ENCODE measurements around the gene RBFOX2.
"Not testable (repeated sequence)": the region's sequence is repeated elsewhere in the genome, so short reads cannot be mapped to it uniquely, and the experiment has no call there.

RBFOX2 gene

DNA sequence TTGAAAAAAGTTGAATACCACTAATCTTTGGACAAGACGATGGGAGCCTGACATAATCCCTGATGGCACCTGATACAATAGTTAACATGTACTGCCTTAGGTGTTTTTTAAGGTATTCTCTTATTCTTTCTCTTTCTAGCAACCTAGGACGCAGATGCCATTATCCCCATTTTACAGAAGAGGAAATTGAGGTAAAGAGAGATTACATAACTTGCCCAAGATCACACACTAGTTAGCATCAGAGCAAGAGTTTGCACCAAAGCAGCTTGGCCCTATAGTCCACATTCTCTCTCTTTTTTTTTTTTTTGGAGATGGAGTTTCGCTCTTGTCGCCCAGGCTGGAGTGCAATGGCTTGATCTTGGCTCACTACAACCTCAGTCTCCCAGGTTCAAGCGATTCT is 35.7 kb upstream of the RBFOX2 start:
- no peak for DNase-seq (ENCODE audit: low read depth)
- TF ChIP-seq, protein P1, sequence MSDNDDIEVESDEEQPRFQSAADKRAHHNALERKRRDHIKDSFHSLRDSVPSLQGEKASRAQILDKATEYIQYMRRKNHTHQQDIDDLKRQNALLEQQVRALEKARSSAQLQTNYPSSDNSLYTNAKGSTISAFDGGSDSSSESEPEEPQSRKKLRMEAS (IDR thresholded peaks at IDR 0.05; ENCODE audit: low read depth, low read length), result no peak
- TF ChIP-seq, protein P2, sequence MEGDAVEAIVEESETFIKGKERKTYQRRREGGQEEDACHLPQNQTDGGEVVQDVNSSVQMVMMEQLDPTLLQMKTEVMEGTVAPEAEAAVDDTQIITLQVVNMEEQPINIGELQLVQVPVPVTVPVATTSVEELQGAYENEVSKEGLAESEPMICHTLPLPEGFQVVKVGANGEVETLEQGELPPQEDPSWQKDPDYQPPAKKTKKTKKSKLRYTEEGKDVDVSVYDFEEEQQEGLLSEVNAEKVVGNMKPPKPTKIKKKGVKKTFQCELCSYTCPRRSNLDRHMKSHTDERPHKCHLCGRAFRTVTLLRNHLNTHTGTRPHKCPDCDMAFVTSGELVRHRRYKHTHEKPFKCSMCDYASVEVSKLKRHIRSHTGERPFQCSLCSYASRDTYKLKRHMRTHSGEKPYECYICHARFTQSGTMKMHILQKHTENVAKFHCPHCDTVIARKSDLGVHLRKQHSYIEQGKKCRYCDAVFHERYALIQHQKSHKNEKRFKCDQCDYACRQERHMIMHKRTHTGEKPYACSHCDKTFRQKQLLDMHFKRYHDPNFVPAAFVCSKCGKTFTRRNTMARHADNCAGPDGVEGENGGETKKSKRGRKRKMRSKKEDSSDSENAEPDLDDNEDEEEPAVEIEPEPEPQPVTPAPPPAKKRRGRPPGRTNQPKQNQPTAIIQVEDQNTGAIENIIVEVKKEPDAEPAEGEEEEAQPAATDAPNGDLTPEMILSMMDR (IDR thresholded peaks at IDR 0.05; ENCODE audit: low read depth, low read length), result no peak

DNA sequence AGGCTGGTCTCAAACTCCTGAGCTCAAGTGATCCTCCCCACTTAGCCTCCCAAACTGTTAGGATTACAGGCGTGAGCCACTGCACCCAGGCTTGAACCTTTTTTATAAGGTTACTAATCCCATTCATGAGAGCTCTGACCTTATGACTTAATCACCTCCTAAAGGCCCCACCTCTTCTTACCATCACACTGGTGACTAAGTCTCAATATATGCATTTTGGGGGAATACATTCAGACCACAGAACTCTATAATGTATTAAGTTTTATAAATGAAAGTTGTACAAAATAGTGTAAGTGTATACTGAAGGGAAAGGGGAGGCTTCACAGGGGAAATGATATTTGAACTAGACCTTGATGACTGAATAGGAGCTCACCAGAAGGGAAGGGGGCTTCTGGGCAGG is 28.4 kb upstream of the RBFOX2 start:
- no peak overlapping the region for H3K4me3 ChIP-seq (ENCODE audit: low read depth, low read length)
- no peak for TF ChIP-seq MYC (IDR thresholded peaks at IDR 0.05; ENCODE audit: low read depth, low read length)
- no peak for DNase-seq (ENCODE audit: low read depth)

More for the DNA sequence above, 35.7 kb upstream of the RBFOX2 start:
- H3K4me3 ChIP-seq (ENCODE audit: low read depth, low read length), result no peak overlapping the region

DNA sequence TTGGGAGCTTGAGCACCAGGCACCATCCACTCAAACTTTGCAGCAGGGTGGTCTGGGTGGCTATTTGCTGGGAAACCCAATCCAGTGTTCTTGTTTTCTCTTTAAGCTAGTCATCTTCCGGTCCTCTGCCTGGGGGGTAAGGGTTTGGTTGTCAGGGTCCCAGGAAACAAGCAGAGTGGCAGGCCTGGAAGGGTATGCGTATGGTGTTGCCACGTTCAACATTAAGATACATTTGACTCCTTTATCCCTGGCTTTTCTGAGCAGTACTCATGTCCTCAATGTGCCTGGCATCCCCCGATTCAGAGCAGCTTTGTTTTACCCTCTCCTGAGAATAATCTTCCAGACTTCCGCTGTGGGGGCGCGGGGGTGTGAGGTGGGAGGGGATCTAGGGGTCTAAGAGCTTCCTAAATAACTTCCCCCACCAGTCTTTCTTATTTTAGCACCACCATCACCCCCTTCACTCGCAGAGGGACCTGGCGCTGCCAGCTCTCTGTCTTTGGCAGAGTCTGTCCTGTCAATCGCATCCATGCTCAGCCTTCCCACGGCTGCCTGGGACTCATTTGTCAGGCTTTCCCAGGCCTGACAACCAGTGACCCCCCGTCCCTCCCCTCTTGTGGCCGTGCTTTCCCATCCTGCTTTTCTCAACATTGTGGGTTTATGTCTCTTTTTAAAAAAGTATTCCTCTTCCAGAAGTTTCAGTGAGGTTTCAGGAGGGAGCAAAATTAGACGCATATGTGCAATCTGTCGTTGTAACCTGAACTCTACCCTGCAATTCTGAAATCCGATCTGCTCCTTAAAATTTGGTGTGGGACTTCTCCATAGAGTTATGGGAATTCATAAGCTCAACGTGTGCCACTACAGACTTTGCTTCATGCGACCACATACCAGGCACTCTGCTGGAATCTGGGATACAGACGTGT is 27.0 kb upstream of the RBFOX2 start:
- no peak for DNase-seq (ENCODE audit: low read depth)
- H3K4me3 ChIP-seq (ENCODE audit: low read depth, low read length), result no peak overlapping the region
- no peak for TF ChIP-seq POLR2A (IDR thresholded peaks at IDR 0.05; ENCODE audit: extremely low read depth, insufficient read length)
- TF ChIP-seq, protein P1 (IDR thresholded peaks at IDR 0.05; ENCODE audit: low read depth, low read length), result no peak
- TF ChIP-seq, protein P2 (IDR thresholded peaks at IDR 0.05; ENCODE audit: low read depth, low read length), result no peak
- no peak for TF ChIP-seq MYC (IDR thresholded peaks at IDR 0.05; ENCODE audit: low read depth, low read length)

DNA sequence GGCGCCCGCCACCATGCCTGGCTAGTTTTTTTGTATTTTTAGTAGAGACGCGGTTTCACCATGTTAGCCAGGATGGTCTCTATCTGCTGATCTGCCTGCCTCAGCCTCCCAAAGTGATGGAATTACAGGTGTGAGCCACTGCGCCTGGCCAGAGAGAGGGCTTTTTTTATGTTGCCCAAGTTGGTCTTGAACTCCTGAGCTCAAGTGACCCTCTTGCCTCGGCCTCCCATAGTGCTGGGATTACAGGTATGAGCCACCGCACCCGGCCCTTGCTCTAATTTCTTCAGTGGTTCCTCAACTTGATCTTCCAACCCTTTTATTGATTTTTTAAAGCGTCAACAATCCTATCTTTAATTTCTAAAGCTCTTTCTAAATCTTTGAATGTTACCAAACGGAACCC is 25.8 kb upstream of the RBFOX2 start:
- not testable (repeated sequence) for DNase-seq (ENCODE audit: low read depth)

DNA sequence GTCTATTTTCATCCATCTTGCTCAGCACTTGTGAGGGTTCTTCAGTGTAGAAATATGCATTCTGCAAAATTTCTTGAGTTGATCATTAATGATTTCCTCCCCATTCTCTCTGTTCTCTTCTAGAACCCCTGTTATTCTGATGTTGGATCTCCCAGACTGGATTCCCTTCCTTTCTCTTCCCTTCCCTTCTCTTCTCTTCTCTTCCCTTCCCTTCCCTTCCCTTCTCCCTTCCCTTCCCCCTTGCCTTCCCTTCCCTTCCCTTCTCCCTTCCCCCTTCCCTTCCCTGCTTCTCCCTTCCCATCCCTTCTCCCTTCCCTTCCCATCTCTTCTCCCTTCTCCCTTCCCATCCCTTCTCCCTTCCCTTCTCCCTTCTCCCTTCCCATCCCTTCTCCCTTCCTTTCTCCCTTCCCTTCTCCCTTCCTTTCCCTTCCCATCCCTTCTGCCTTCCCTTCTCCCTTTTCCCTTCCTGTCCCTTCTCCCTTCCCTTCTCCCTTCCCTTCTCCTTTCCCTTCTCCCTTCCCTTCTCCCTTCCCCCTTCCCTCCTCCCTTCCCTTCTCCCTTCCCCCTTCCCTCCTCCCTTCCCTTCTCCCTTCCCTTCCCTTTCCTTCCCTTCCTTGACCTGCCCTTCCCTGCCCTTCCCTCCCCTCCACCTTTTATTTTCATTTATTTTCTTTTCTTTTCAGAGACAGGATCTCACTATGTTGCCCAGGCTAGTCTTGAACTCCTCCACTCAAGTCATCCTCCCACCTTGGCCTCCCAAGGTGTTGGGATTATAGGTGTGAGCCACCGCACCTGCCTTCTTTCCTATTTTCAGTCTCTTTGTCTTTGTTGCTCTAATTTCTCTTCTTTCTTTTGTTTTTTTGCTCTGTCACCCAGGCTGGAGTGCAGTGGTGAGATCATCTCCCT is 24.9 kb upstream of the RBFOX2 start:
- no peak overlapping the region for H3K4me3 ChIP-seq (ENCODE audit: low read depth, low read length)
- no peak for TF ChIP-seq POLR2A (IDR thresholded peaks at IDR 0.05; ENCODE audit: extremely low read depth, insufficient read length)
- TF ChIP-seq MYC (IDR thresholded peaks at IDR 0.05; ENCODE audit: low read depth, low read length), result no peak
- TF ChIP-seq, protein P1 (IDR thresholded peaks at IDR 0.05; ENCODE audit: low read depth, low read length), result no peak
- TF ChIP-seq, protein P2 (IDR thresholded peaks at IDR 0.05; ENCODE audit: low read depth, low read length), result no peak
- no peak for DNase-seq (ENCODE audit: low read depth)

More for the DNA sequence above, 25.8 kb upstream of the RBFOX2 start:
- not testable (repeated sequence) for H3K4me3 ChIP-seq (ENCODE audit: low read depth, low read length)

DNA sequence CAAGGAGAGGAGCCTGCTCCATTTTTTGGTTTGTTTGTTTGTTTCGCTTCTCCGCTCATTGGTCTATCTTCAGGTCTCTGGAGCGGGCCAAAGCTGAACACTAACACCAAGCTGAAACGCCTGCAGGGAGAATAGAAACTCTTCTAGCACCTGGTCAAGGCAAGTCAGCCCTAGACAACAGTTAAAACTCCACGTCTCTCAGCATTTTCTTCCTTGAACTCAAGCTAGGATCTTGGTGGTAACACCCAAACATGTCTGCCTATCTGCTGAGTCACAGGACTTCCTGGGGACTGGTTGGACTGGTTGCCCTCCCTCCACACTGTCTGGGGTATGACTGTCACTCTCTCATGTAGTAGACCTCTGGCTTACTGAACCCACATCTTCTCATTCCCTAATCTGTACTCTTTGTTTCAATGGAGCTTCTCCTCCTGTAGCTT is 23.9 kb upstream of the RBFOX2 start:
- no peak overlapping the region for H3K4me3 ChIP-seq (ENCODE audit: low read depth, low read length)
- TF ChIP-seq POLR2A (IDR thresholded peaks at IDR 0.05; ENCODE audit: extremely low read depth, insufficient read length) (no peak), MYC (IDR thresholded peaks at IDR 0.05; ENCODE audit: low read depth, low read length) (no peak)
- TF ChIP-seq, protein P2 (IDR thresholded peaks at IDR 0.05; ENCODE audit: low read depth, low read length), result no peak
- TF ChIP-seq, protein P1 (IDR thresholded peaks at IDR 0.05; ENCODE audit: low read depth, low read length), result no peak
- DNase-seq (ENCODE audit: low read depth), result peak; percentile 72
